Inferior parietal cortex (tissue), 1 donor: ENCODE results near the gene APLP2.

Experiments
- DNase-seq: peaks from one replicate; pipeline ENCODE4 v3.0.0-alpha.2; 2016; ENCODE audit errors: extremely low spot score

Gene APLP2

DNA sequence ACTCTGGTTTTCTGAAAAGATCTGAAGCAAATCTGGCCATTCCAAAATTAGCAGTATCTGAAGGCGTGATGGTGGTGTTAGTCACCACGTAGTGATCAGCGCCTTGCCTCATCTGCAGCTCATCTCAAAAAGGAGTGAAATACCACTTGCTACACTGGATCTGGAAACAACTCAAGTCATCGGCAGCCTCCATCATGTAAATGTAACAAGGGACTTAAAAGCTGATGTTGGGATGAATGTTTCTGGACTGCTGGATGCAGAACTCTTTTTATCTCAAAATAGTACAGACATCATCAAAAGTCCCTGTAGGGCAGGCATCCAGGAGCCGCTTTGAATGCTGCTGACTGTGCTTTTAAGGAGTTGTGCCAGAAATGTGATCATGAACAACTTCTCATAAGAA, 14.1 kb upstream of the APLP2 start:
- DNase-seq = peak; percentile 60

GRCh38 chr11:130061017-130061416, 8.7 kb upstream of the APLP2 start:
- DNase-seq = no peak

GRCh38 chr11:130062026-130062425, 7.7 kb upstream of the APLP2 start:
- no peak for DNase-seq

DNA sequence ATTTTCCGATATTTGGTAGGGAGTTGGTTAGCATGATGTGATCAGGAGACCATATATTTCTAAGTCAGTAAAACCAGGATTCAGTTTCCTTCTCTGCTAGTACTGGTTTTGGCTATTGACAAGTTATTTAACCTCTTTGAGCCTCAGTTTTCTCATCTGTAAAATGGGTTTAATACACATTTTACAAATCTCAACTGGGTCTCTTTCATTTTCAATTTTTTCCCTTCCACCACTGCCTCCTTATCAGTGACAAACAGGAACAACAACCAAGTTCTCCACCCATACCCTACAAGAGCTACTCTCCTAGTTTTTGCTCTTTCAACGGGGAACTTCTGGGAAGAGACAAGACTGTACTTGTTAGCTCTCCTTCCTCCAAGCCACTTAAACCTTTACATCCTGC, 6.2 kb upstream of the APLP2 start:
- DNase-seq = no peak

DNA sequence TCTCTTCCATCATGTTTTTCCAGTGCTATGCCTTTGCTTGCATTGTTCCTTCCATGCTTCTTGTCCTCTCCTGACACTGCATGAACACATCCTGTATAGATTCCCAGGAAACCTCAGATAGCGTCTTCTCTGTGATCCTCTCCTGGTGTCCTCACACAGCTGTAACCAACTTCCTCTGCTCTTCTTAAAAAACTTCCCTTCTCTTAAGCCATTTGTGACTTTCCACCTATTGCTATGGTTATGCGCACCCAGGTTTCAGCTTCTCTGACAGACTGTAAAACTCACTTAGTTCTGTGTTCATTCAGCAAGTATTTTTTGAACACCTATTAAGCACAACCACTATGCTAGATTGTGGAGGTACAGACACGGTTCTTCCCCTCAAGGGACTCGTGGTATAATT, 5.1 kb upstream of the APLP2 start:
- DNase-seq = no peak

DNA sequence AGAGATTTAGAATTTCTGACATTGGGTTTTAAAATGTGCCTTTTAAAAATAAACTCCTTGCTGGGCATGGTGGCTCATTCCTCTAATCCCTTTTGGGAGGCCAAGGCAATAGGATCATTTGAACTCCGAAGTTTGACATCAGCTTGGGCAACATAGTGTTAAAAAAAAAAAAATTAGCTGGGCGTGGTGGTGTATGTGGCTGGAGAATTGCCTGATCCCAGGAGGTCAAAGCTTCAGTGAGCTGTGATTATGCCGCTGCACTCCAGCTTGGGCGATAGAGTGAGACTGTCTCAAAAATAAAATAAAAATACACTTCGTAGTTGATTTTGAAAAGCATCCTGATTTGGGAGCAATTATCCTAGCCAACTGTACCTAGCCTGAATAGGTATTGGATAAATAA, 3.4 kb upstream of the APLP2 start:
- DNase-seq = no peak

- peak; percentile 58 for DNase-seq
Measured at GRCh38 chr11:130068546-130068985, 1.1 kb upstream of the APLP2 start.

DNA sequence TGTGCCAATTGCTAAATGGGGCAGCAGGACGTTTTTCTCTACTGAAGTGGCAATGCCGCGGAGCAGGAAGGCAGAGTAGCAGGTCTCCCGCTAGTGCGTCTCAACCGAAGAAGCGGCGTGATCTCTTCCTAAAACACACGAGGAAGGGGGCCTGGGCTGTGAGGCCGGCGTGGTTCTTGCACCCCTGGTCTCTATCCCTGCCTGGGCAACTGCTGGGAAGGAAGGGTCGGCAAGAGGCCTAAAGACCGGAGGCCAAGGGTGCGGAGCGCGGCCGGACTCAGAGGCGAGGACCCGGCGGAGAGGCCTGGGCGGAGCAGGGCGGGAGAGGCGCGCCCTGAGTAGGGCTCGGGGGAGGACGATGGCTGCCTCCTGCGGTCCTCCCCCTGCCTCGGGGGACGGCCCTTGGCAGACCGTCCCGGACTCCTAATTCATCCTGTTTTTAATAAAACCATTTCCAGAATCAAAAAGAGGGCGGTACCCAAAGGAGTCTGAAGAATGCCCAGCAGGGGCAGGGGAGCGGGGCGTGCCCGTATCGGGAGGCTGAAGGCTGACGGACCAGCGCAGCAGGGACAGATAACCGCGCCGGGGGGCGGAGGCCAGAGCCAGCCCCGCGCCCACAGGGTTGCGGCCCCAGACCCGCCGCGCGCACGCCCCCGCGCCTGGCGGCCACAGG, 572 bp upstream of the APLP2 start:
- DNase-seq = peak; percentile 64

- DNase-seq = peak; percentile 40
Measured at GRCh38 chr11:130070109-130070845, 583 bp downstream of the APLP2 start.

GRCh38 chr11:130070846-130071200, 1.1 kb downstream of the APLP2 start:
- DNase-seq = no peak

DNA sequence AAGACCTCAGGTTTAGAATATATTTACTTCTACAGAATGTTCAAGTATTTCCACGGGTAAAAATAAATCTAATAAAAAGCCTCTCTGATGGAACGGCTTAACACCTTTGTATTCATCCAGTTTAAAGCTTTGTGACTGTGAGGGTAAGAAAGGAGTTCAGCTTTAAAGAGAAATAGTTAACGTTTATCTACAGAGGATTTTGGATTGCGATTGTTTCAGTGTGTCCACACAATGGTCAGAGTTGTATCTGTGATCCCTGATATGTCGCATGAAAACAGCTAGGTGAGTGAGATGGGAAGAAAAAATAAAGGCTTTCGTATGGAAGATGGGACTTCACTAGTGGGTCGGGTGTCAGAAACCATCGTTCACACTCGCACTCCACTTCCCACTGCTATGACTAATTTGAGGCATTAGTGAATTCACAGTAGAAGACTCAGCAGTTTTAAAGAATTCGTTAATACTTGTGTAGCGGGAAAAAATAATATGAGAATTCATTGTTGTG, 1.6 kb downstream of the APLP2 start:
- peak; percentile 26 for DNase-seq

- no peak for DNase-seq
Measured at GRCh38 chr11:130074736-130075135, 5.0 kb downstream of the APLP2 start.

DNA sequence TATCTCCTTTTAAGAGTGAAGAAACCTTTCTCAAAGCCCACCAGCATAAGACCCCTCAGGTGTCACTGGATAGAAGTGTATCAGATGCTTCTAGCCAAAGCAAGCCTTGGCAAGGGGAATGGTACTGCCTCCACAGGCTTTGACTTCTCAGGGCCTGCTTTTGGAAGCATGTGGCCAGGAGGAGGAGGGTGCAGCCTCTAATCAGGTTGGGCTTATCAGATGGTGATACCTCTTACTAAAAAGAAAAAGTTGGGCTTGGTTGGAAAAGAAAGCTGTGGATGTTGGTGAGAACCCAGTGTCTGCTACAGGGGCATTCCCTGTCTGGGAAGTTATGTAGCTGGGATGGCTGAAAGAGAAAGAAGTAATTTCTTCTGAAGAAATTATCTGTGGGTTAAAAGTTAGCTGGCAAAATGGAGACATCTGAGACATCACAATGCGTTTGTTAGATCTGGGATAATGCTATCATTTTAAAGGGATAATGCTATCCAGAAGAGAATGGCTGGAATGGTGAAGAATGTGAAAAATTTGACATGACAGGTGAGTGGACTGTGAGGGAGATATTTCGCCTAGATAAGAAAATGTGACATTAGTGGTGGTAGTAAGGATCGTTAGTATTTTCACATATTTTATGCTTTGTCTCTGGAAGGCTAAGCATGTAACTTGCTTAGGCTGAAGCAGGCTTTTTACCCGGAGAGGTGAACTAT, 7.2 kb downstream of the APLP2 start:
- no peak for DNase-seq

DNA sequence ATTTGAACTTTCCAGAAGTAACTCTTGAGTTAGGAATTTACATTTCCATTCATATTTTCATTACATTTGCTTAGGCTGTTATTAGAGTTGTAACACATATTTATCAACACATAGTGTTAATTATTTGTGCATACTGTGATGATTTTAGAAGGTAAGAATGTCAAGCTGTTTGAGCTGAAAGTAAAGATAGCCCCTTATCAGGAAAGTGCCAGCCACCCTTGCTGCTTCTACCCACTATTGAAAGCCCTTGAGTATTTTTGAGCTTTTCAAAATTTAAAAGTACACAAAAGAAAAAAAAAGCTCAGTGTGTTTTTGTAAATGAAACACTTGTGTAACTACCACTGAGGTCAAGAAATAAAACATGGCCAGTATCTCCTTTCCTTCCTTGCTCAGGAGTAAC, 8.0 kb downstream of the APLP2 start:
- DNase-seq = no peak

GRCh38 chr11:130078080-130078479, 8.4 kb downstream of the APLP2 start:
- no peak for DNase-seq

GRCh38 chr11:130085671-130086290, 16.1 kb downstream of the APLP2 start:
- no peak for DNase-seq

- DNase-seq = no peak
Measured at GRCh38 chr11:130086669-130087068, 17.0 kb downstream of the APLP2 start.

DNA sequence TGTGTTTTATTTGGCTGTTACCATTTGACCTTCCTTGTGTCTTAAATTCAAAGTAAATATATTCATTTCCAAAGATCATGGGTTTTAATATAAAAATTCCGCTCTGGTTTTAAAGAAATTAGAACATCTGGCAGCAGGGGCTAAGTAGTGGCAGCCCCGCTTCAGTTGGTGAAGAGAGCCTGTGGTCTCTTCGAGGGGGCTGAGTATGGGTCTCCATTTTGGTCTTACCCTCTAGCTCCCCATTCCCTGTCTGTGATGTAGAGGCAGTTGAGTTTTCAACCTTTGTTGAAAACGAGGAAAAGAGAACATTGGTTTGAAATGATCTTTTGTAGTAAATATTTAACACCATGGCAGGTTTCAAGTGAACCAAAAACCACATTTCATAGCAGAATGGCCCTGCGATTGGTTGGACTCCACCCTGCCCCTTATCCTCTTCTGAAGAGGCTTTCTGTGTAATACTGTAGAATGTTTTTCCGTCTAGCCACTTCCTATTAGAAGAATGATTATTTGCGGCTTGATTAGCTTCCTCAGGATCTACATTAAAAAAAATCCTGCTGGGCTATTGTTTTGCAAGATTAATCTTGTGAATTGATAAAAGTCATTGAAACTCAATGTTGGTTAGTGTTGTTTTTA, 17.7 kb downstream of the APLP2 start:
- DNase-seq = no peak

- no peak for DNase-seq
Measured at GRCh38 chr11:130088217-130088616, 18.5 kb downstream of the APLP2 start.

GRCh38 chr11:130088919-130089673, 19.4 kb downstream of the APLP2 start:
- DNase-seq = no peak

- no peak for DNase-seq
Measured at GRCh38 chr11:130089674-130090073, 20.0 kb downstream of the APLP2 start.
